ENCODE results near the gene CACNA1C.
"Not testable (repeated sequence)": the region's sequence is repeated elsewhere in the genome, so short reads cannot be mapped to it uniquely, and the experiment has no call there.

The CACNA1C gene

DNA sequence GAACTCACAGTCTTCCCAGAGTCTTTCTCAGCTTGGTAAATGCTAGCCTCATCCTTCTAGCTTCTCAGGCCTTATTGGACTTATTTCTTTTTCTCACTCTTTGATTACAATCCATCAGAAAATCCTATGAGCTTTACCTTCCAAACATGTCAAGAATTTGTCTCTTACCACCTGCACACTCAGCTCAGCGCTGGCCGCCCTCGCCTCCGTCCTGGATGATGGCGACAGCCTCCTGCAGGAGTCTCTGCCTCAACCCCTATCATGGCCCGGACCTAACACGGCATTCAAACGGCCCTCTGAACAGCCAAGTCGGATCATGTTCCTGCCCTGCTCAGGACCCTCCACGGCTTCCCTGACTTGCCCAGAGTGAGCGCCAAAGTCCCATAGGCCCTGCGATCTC, 408.9 kb downstream of the CACNA1C start:
- no peak for DNase-seq

DNA sequence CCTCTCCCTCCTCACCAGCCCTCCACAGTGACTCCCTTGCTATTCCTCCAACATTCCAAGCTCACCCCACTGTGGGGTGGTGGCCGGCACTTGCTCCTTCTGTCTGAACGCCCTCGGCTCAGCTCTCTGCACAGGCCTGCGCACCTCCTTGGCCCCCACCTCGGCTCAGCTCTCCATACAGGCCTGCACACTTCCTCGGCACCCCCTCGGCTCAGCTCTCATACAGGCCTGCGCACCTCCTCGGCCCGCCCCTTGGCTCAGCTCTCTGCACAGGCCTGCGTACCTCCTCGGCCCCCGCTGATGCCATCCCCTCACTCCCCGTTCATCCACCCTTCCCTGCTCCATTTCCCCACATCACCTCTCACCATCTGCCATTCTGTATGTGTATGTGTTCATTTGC, 409.3 kb downstream of the CACNA1C start:
- no peak for DNase-seq

DNA sequence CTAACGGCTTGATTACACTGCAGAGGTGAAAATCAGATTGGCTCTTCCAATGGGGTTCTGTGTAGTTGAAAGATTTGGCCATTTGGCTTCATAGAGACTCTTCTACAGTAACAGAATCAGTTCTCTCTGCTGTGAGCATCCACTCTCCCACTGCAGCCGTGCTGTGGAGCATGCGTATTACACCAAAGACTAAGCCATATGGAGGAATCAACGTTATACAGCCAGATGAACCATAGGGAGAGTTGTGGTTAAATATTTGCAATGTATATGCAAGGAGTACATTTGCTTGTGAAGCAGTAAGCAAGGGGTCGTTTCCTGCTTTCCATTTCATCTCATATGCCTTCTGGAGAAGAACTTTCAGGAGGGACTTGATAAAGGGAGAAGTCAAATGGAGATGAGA, 410.9 kb downstream of the CACNA1C start:
- DNase-seq, result no peak

DNA sequence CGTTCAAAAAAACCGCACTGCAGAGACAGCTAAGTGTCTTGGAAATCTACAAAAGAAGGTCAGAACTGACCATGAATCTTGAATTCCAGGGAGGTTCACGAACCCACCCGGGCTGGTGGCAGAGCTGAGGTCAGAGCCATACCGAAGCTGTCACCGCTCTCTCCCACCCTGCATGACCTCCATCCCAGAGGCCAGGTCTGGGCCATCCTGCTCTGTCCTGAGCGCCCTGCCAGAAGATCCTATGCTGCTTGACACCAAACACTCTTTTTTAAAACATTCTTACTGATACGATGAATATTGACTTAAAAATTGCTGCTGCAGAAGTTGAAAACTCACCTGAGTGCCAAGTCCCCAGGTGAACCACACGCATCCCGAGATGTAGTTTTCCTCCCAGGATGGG, 412.9 kb downstream of the CACNA1C start:
- DNase-seq, result no peak

DNA sequence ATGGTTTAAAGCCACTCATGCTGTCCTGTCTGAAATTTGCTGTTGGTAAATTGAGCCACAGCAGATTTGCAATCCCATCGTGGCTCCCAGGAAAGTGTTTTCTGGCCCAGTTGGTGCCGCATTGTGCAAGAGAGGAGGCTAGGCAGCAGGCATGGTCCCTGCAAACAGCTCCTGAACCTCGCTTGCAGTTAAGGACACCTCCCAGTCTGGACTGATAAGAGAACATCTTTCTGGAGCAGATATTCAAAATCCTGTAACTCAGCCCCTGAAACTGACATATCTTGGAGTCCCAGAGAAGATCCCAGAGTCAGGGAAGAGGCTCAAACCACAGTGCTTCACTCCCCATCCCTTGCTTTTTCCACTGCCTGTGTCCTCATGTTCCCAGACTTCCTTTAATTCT, 413.4 kb downstream of the CACNA1C start:
- peak; percentile 37 for DNase-seq

DNA sequence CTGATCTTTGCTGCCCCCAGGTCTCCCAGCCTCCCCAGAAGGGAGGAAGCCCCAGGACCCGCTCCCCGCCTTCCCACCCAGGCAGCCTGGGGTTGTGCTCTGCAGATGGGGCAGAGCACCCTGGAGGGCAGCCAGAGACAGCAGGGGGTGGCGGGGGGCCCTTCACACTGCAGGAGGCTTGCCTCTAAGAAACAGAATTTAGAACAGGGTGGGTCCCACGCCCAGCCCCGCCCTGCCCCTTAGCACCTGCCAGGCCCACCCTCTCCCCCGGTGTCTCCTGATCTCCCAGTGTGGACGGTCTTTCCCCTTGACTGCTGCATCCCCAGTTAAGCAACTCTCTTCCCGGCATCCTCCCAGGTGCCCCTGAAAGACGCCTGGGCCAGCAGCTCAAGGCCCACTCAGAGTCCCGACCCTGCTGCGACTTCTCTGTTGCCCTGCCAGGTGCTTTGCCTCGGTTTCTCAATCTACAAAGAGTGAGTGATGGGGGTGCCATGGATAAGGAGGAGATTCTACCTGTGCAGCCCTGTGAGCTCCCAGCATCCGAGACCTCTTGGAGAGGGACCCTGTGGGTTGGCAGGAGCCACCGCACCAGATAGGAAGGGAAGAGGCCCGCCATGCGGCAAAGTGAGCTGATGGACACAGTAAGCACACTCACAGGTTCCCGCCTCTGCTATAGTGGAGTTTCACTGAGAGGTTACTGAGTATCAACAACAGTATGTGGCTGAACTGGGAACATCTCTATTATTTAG, 414.8 kb downstream of the CACNA1C start:
- DNase-seq, result no peak

DNA sequence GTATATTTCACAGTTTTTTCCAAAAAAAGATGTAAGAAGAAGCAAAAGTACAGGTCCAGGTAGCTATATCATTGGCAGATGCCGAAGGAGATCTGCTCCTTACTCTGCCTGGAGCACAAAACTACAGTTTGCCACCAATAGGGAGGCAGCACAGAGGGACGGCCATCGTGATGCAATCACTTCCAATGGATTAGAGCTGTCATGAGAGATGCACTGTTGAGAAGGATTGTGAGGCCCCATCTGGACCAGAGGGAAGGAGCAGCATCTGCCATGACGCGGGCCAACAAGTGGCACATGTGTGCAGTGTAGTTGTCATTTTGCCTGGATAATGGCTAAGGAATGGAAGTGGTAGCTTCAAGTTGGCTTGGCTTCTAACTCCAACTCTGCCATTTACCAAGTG, 423.2 kb downstream of the CACNA1C start:
- DNase-seq, result no peak

DNA sequence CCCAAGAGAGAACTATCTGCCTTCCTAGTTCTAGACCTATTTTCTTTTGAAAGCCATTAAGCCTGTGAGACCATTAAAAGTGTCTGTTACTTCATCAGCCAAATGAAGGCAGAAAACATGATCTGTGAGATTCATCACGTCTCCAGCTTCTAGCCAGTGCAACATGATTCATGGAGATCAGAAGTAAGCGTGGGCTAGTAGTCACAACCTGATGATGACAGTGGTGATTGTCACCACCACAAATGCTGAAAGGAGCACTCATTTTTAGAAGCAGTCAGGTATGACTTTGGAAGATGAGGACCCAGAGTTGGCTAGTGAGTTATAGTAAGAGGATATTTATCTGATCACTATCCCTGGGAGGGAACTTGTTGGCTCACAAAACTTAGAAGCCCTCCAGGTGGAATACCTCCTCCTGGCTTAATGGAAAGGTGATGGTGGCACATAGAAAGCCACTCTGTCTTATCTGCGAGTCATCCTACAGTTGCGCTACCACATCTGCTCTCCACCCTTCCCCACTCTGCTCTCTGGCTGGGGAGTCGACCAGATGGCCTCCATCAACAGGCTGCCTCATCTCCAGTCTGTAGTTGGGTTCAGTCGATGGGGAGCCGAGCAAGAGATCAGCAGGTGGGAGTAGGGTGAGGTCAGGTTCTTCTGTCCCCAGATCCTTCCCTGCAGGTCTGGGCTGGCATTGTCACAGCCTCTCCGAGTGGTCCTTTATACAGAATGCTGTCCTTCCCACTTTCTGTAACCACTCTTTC, 424.4 kb downstream of the CACNA1C start:
- DNase-seq, result no peak

DNA sequence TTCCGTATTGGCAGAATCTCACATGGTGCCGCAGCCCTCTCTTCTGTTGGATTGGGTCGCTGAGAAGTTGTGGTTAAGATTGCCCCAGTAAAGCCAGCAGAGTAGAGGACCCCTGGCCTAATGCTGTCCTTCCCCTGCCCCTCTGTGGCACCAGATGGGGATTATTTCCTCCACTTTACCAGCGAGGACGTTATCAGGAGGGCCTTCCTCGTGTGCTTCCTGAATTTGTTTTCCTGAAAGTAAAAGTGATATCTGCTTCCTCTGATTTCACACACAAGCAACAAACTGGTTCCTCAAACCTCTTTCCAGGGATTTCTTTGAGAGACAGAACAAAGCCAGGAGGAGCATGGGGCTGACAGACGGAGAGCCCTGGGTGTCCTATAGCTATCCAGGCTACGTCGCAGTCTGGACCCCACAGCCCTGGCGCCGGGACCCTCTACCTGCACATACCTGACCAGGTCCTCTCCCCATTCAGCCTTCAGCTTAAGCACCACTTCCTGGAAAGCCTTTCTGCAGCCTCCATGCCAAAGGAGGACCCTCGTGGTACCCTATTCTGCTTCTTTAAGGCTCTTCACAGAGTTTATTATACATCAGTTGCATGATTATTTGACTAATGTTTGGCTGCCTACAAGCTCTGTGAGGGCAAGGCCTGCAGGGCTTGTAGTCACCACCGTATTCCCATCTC, 427.2 kb downstream of the CACNA1C start:
- peak; percentile 38 for DNase-seq

DNA sequence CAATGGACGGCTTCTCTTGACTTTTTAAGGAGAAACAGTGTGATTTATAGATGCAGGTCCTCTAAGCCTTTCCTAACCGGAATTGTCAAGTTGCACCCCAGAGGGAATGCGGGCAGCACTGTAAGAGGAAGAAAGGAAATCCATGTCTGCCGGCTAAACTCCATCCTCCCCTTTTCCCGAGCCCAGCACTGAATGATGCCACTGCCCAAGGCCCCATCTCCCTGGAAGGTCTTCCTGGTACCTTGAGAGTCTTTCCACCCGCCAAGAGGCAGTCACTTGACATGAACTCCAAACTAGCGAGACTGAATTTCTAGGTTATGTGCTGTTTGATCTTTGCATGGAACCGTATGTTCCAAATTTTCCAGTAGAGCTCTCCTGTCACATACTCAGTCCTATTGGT, 428.6 kb downstream of the CACNA1C start:
- no peak for DNase-seq

DNA sequence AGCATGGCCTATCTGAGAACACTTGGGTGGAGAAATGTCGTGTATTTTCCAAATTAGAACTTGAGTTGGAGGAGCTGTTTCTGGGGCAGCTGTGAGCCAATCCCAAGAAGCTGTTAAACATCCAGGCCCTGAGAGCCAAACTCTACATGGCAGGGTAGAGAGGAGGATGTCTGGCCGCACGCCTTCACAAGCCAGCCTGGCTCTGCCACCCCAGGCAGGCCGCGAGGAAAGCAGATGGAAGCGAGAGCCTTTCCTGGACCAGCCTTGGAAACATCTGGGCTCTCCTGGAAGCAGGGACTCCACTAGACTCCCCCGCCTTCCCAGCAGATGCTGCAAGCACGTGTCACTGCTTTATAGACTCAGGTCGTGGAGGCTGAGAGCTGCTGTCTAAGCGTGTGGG, 429.2 kb downstream of the CACNA1C start:
- DNase-seq, result peak; percentile 27

DNA sequence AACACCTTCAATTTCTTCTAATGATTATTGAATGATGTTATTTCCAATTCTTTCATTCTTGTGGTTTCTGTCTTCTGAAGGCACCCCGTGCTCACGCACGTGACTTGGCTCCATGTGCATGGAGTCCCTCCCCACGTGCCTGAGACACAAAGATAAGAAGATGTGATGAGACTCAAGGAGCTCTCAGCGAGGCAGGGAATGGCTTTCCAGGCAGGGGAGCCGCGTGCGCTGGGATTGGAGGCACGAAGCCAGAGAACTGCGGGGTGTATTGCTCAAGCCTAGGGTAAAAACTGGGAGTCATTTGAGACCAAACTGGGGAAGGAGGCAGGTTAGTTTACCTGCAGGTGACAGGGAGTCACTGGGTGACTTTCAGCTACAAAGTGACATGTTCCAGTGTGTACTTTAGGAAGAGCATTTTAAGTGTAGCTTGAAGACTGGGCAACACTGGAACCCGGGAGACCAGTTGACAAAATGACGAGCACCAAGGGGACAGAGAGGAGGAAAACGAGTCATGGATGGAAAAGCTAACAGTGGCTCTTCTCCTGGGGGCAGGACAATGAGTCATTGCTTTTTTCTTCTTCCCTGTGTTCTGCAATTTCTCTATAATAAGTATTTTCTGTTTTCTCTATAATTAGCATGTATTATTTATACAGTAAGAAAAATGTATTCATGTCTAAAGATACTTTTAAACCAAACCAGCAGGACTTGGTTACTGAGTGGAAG, 430.3 kb downstream of the CACNA1C start:
- peak; percentile 66 for DNase-seq

DNA sequence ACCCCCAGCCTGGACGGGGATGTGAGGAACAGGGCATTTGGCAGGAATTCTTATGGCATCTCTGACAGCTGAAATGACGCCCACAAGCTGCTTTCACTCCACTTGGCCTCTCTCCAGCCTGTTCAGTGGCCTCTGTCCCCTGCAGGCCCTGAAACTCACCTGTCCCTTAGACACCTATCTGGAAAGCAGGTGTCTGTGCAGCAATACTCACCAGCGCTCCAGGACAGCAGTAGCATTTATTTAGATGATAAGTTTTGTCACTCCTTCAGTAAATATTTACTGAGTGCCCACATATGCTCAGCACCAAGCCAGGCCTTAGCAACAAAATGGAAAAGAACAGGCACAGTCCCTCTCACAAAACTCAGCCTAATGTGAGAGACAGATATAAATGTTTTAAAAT, 430.9 kb downstream of the CACNA1C start:
- DNase-seq, result no peak

DNA sequence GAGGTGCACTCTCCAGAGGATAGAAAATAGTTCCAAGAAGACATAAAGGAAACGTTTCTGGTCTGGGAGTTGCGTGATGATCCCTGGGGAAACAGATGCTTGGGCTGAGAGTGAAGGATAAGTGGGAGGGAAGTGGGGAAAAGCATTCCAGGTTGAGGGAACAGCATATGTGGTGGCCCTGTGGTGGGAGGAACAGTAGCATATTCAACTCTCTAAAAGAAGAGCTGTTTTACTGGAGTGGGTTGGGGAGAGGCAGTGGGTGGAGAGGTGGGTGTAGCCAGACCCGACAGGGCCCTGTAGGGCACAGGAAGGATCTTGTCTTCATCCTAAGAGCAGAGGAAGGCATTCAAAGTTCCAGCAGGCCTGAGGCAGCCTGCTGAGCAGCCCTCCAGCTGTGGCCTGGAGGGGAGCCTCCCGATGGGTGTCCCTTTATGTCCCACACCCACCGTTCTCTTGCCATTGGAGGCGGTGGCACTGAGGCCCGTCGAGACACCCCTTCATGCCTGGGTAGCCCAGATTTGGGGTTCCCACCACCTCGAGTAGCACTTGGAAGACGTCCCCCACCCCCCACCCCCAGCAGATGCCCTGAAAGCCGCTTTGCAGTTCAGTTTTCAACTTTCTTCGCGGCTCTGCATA, 431.5 kb downstream of the CACNA1C start:
- DNase-seq, result no peak

DNA sequence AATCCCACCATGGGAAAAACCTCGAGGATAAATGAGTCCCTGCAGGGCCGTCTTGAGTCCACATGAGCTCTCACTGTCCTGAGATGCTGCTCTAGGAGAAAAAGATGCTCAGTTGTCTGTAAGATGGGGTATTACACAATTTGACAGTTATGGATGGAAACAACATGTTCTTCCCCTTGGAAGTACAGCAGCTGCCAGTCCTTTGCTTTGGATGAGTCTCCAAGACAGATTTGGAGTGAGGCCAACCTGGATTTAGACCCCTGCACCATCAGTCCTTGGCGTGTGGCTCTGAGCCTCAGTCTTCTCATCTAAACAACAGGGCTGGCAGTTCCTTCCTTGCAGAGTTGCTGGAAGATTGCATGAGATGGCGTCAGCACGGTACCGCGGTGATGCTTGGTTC, 432.9 kb downstream of the CACNA1C start:
- DNase-seq, result no peak

DNA sequence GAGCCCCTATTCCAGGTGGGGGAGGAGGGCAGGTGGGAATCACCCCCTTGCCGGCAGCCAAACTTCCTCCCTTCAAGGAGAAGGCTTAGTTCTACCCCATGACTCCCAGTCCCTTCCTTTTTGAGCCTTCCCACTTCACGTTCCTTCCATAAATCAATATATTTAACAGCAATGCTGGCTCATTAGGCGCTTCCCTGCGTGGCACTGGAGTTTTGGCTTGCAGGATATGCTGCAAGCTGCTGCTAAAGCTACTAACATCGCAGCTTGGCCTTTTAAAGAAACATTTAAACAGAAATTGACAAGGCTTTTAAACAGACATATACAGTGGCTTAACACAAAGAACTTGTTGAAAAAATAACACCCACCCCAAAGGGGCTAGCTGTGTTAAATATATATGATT, 434.0 kb downstream of the CACNA1C start:
- DNase-seq, result no peak

DNA sequence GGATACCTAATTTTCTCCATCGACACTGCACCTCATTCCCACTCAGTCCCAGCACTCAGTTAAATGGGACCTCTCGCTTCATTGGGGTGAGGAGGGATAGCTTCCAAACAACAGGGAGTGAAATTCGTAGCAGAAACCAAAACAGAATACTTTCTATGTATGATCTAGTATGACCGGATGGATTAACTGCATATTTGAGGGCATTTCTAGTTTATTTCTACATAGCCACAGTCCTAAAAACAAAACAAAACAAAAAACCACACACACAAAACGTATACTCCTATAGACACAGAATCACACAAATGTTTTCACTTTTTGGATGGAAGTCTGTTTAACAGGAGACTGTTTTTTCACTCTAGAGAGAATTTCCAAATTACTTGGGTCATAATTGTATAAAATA, 434.5 kb downstream of the CACNA1C start:
- no peak for DNase-seq

DNA sequence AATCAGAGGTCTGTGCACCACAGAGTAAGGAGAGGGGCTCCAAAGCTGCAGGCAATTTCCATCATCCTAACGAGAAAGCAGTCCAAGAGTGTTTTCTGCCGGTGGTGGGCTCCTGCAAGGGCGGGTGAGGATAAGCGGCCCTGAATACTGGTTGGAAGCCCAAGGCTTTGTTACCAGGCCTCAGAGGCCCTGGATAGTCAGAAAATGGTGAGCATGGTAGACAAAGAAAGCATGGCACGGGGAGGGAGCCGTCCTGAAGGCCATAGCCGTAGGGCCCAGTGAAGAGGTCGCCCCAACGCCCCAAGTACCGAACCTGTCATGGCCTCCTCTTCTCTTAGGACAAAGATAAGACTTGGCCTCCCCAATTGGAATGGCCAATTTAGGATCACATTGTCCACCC, 435.3 kb downstream of the CACNA1C start:
- DNase-seq, result no peak

DNA sequence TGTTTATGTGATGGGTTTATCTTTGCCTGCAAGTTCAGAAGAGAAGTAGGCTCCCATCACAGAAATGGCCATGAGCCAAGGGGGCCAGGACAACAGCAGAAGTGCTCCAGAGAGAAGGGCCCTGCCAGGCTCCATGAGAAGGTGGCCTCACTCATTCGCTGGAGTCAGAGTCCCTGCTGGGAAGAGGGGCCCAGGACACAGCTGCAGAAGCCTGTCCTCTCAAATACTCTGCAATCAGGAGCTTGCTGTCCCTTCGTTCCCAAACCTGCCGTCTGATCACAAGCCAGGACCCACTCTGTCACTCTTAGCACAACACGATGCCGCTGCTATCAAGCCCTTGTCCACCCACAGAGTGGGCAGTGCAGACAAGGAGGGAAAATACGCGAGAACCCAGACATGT, 435.8 kb downstream of the CACNA1C start:
- DNase-seq, result no peak

DNA sequence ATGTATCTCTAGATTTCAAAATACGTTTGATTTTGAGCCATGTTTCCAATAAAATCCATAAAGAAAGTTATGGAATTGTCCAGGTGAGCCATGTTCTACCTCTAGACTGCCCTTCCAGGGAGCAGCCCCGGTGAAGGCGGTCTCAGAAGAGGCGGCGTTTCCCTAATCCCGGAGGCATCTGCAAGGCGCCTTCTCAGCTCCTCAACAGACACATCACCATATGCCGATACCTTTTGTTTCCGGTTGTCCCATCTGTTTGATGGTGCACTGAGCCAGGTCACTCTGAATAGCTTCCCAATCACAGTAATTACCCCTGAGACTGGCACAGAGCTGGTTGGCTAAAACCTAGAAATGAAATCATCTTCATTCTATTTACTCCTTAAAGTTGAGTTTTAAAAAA, 436.5 kb downstream of the CACNA1C start:
- DNase-seq, result no peak

DNA sequence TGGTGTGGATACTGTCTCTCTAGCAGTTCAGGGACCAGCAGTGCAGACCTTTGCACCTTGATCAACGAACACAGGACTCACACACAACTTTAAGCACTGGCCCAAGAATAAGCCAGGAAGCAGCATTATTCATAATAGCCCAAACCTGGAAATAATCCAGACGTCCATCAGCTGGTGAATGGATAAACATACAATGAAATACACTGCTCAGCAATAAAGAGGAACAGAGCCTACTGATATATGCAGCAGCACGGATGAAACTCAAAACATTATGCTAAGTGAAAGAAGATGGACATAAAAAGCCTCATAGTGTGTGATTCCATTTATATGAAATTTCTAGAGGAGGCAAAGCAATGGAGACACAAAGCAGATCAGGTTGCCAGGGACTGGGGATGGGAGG, 438.0 kb downstream of the CACNA1C start:
- no peak for DNase-seq

DNA sequence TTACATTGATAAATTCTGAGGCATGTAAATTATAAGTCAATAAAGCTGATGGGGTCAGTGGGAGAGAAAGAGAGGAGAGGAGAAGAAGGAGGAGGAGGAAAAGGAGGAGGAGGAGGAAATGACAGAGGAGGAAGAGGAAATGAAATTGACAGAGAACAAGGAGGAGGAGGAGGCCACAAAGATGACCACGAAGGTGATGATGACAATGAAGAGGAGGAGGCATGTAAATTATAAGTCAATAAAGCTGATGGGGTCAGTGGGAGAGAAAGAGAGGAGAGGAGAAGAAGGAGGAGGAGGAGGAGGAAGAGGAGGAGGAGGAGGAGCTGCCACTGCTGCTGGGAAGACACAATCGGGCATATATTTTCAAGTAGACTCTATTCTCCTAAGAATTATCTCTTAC, 438.6 kb downstream of the CACNA1C start:
- not testable (repeated sequence) for DNase-seq

DNA sequence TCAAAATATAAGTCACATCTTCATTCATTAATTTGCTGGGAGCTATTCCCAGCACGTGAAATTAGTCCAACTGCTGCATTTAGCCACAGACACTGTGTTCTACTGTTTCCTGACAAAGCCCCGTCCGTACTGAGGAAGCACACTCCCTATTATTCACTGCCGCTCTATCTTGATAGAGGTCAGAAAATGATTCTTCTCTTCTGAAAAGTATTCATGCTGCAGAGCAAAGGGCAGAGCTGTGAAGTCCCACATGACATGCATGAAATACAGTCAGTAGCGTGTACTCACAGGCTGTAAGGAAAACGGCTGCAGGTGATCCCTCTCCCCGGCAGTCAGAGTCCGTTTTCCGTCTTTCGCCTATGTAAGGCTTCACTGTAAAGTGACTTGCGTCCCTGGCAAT, 439.4 kb downstream of the CACNA1C start:
- DNase-seq, result no peak
